Measurements from ENCODE around the gene MICA.

DNA sequence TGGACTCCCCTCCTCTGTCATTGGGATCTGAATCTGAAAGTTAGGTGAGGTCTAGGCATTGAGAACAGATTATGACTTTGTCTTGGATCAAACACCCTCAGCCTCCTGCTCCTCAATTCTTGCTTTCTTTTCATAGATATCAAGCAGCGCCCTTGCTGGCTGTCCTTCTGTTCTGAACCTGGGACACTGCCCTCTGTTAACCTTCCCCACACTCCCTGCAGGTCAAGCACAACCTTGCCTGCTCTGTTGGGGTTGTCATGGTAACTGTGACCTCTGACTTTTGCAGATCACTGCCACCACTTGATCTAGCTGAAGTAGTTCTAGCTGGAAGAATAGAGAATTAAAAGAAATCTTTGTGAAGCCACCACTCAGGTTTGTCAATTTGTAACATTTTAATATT lies 16.4 kb upstream of the MICA start:
- TF ChIP-seq ZNF274 (IDR thresholded peaks at IDR 0.05; ENCODE audit: low read depth, low read length) (no peak), SUZ12 (IDR thresholded peaks at IDR 0.05; ENCODE audit: extremely low read depth, insufficient read depth, insufficient read length) (no peak)
